Thyroid gland (tissue), 4 donors: ENCODE measurements around the gene GRIFIN. TPM values are rescaled to one million over a fixed set of nuclear protein-coding genes. Genes with fewer than 3 reads are reported as not detected.

Experiments used
- DNase-seq, 2 donors: peaks; one replicate each; pipeline ENCODE4 v3.0.0-alpha.2; 2019
- H3K27ac ChIP-seq, 3 donors: fragments of 200-600 bp; sonication (generic); 1 replicate in 2 of 3; 2 replicates in 1 of 3; pipeline ENCODE4 v1.5.1; 2016 to 2019; ENCODE audit warnings: mild to moderate bottlenecking in 1 of 3, moderate library complexity in 1 of 3
- H3K27me3 ChIP-seq: fragments of 200-600 bp; sonication (generic); one replicate; pipeline ENCODE4 v1.5.1; 2019
- H3K36me3 ChIP-seq, 2 donors: fragments of 200-600 bp; sonication (generic); one replicate each; pipeline ENCODE4 v1.5.1; 2016 to 2019
- H3K4me1 ChIP-seq, 2 donors: fragments of 200-600 bp; sonication (generic); one replicate each; pipeline ENCODE4 v1.5.1; 2017 to 2019
- H3K4me3 ChIP-seq, 3 donors: fragments of 200-600 bp; sonication (generic); replicated peaks in 1 of 3; 1 replicate in 2 of 3; 2 replicates in 1 of 3; pipeline ENCODE4 v1.5.1; 2016; ENCODE audit warnings: mild to moderate bottlenecking in 1 of 3
- H3K9me3 ChIP-seq: fragments of 200-600 bp; sonication (generic); one replicate; pipeline ENCODE4 v1.5.1; 2017
- CTCF ChIP-seq, 6 experiments: fragments of 200-600 bp in 3 of 6; fragments of 450-650 bp in 3 of 6; sonication (generic) in 3 of 6; IDR thresholded peaks; one replicate each; pipeline ENCODE4 v1.5.1; 2016 to 2019; ENCODE audit warnings: antibody characterized with exemption in 6 of 6, mild to moderate bottlenecking in 2 of 6, inconsistent platforms in 1 of 6, moderate library complexity in 1 of 6
- POLR2A ChIP-seq, 2 donors: fragments of 450-650 bp; IDR thresholded peaks; one replicate each; pipeline ENCODE4 v1.6.1; 2017; ENCODE audit warnings: antibody characterized with exemption in 2 of 2, mild to moderate bottlenecking in 2 of 2, moderate library complexity in 1 of 2
- WGBS, 2 donors: methylation state at CpG; one replicate each; pipeline ENCODE4 v1.1.5; 2017; 5-methylcytosine and 5-hydroxymethylcytosine counted together
- intact Hi-C: fragments of 100-400 bp; cut with DNase I; formaldehyde crosslinking; loops from one replicate; pipeline ENCODE4 v1.15.1; 2023
- total RNA-seq, 4 donors: library from RNA; depleted of rRNA; stranded (reverse); fragments of >200 nt; gene quantifications; one replicate each; pipeline ENCODE4 v1.2.3, GENCODE V29; 2016

The GRIFIN gene
- total RNA-seq, 4 donors from 2014 or later: not detected

- intact Hi-C loops: no loop called here
- TF ChIP-seq POLR2A (IDR thresholded peaks at IDR 0.05) (no peak), CTCF (IDR thresholded peaks at IDR 0.05) (no peak)
- H3K27ac ChIP-seq: peak overlapping the region in 2 of 3 donors; percentile 11 to 22
- no peaks in the 10 kb centered on the region for H3K9me3 ChIP-seq
- peak; percentile 51 to 56 for DNase-seq
- peaks cover 0 to 3% of the 10 kb centered on the region in 2 donors for H3K36me3 ChIP-seq
- H3K4me3 ChIP-seq: no peak overlapping the region
- WGBS, 2 donors: 43 to 56% methylated on average over 20 to 21 of the region's 21 CpGs
- peaks cover 9 to 12% of the 10 kb centered on the region in 2 donors for H3K4me1 ChIP-seq
- H3K27me3 ChIP-seq: no peaks in the 10 kb centered on the region
Measured at GRCh38 chr7:2440608-2441245, 35.5 kb downstream of the GRIFIN start.

GRCh38 chr7:2438775-2439174, 37.4 kb downstream of the GRIFIN start:
- Histone ChIP-seq H3K27ac (no peak overlapping the region), H3K36me3 (peaks cover 11 to 12% of the 10 kb centered on the region in 2 donors), H3K27me3 (no peaks in the 10 kb centered on the region), H3K4me3 (no peak overlapping the region), H3K9me3 (no peaks in the 10 kb centered on the region), H3K4me1 (peaks cover 9 to 12% of the 10 kb centered on the region in 2 donors)
- 89% methylated on average over 7 of the region's 13 CpGs for WGBS, 2 donors
- no peak for DNase-seq
- TF ChIP-seq POLR2A (IDR thresholded peaks at IDR 0.05): no peak
- no peak for TF ChIP-seq CTCF (IDR thresholded peaks at IDR 0.05)
- intact Hi-C loops: no loop called here

- peaks cover 9 to 12% of the 10 kb centered on the region in 2 donors for H3K4me1 ChIP-seq
- 82 to 83% methylated on average over 4 to 5 of the region's 7 CpGs for WGBS, 2 donors
- H3K36me3 ChIP-seq: peaks cover 17 to 18% of the 10 kb centered on the region in 2 donors
- no peak overlapping the region for H3K27ac ChIP-seq
- intact Hi-C loops: no loop called here
- H3K9me3 ChIP-seq: no peaks in the 10 kb centered on the region
- no peaks in the 10 kb centered on the region for H3K27me3 ChIP-seq
- DNase-seq: no peak
- no peak overlapping the region for H3K4me3 ChIP-seq
- TF ChIP-seq POLR2A (IDR thresholded peaks at IDR 0.05): no peak
- no peak for TF ChIP-seq CTCF (IDR thresholded peaks at IDR 0.05)
Measured at GRCh38 chr7:2438186-2438585, 38.0 kb downstream of the GRIFIN start.

GRCh38 chr7:2437537-2438148, 38.6 kb downstream of the GRIFIN start:
- 80 to 85% methylated on average over 16 of the region's 16 CpGs for WGBS, 2 donors

More at GRCh38 chr7:2437537-2438148, 38.6 kb downstream of the GRIFIN start:
- Histone ChIP-seq H3K27ac (no peak overlapping the region), H3K9me3 (no peaks in the 10 kb centered on the region), H3K4me3 (no peak overlapping the region), H3K36me3 (peaks cover 22 to 23% of the 10 kb centered on the region in 2 donors), H3K27me3 (no peaks in the 10 kb centered on the region), H3K4me1 (peaks cover 9 to 12% of the 10 kb centered on the region in 2 donors)
- intact Hi-C loops: no loop called here
- TF ChIP-seq CTCF (IDR thresholded peaks at IDR 0.05): no peak
- TF ChIP-seq POLR2A (IDR thresholded peaks at IDR 0.05): no peak
- no peak for DNase-seq
